GM18858 (cell line): ENCODE measurements around the gene CALN1.
"Not testable (repeated sequence)": the region's sequence is repeated elsewhere in the genome, so short reads cannot be mapped to it uniquely, and the experiment has no call there.

Source experiments
- ATAC-seq: cut with Tn5 transposase; IDR thresholded peaks from one replicate; pipeline ENCODE4 v1.9.1; 2021; ENCODE audit not compliant: unreplicated experiment

CALN1 gene

DNA sequence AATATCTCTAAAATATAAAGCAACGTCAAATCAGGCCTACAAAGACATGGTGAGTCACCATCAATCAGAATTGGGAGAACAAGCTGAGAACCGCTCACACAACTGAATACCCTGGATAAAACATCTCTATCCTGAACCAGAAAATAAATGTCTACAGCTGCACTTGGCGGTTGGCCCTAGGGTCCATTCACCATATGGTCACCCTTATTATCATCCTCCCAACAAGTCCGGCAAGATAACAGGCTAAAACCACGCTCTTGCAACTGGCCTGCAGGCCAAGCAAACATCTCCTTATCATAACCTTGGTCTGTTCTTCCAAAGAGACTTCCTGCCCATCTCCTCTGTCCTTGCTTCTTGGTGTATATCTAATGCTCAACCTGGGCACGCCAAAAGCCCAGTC lies 310.7 kb downstream of the CALN1 start:
- ATAC-seq = no peak

DNA sequence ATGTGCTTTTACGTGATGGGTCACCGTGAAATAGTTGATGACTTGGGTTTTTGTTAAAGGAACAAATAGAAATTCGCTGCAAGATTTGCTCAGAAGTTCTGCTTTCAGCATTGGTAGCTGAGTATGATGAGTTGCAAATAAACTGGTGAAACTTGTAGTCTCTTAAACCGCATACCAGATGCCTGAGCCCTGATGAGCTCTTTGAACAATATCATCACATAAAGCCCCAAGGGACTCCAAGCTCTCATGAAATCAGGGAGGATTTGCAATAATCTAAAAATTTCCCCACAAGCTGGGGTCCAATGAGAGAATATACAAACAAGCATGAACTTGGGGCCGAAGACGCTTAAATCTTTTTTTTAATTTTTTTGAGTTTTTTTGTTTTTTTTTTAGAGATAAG lies 312.4 kb downstream of the CALN1 start:
- no peak for ATAC-seq

DNA sequence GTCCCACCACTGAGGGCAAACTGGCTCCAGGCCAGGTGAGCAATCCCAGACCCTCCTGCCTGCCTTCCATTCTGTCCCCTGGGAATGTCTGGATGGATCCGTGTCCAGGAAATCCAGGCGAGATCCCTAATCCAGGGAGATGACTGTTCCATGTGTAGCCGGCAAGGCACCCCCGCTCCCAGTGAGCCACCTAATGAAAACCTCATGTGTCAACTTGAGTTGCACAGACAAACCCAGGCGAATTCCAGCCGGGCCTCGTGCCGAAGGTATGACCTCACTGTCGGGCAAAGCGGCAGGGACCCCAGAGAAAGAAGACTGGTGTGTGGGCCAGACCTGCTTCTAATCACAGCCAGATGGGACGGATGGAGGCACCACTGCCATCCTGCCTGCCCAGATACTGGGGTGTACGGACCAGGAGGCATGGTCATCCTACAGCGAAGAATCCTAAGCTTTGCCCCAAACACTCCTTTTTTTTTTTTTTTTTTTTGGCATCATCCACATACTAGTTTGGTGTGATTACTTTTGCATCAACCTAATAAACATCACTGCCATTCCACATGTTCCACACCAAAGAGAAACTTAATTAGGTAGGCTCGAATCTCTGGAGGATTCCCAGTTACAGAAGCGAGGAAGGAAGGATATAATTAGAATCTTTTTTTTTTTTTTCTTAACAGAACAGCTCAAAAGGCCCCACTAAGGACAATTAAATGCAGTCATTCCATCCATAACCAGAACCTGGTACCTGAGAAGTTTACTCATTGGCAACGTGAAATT lies 313.1 kb downstream of the CALN1 start:
- ATAC-seq = no peak

DNA sequence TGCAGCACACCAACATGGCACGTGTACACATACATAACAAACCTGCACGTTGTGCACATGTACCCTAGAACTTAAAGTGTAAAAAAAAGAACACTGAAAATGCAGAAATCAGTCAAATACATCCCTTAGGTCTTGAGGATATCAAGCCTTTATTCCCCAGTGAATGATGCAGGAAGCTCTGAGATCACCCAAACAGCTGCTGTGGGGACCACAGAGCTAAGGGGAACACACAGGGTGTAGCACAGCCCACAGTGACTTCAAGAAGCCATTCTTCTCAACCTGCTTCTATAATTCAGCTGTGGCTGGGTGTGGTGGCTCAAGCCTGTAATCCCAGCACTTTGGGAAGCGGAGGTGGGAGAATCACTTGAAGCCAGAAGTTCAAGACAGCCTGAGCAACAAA lies 314.9 kb downstream of the CALN1 start:
- ATAC-seq = no peak

DNA sequence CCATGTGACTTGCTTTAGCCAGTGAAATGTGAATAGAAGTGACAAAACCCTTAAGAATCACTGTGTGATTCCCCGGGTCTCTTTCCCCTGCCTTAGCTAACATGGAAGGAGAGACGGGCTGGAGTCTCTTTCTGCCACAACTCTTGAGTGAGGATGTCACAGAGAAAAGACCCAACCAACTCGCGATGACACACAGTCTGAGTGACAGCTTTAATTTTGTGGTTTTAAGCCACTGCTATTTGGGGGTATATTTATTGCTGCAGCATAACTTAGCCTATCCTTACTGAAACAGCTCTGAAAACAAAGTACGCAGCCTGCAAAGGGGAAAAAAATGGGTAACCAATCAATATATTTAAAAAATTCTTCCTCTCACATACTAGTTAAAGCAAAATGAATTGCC lies 319.4 kb downstream of the CALN1 start:
- no peak for ATAC-seq

DNA sequence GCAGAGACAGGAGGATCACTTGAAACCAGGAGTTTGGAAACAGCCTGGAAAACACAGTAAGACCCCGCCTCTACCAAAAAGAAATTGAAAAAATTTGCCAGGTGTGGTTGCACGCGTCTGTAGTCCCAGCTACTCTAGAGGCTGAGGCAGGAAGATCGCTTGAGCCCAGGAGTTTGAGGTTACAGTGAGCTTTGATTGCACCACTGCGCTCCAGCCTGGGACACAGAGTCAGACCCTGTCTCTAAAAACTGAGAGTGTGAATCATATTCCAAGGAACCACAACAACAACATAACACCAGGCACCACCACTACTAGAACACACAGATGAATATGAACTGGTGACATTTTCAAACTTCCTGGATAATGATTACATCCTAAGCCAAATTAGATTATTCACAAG lies 324.2 kb downstream of the CALN1 start:
- ATAC-seq = no peak

DNA sequence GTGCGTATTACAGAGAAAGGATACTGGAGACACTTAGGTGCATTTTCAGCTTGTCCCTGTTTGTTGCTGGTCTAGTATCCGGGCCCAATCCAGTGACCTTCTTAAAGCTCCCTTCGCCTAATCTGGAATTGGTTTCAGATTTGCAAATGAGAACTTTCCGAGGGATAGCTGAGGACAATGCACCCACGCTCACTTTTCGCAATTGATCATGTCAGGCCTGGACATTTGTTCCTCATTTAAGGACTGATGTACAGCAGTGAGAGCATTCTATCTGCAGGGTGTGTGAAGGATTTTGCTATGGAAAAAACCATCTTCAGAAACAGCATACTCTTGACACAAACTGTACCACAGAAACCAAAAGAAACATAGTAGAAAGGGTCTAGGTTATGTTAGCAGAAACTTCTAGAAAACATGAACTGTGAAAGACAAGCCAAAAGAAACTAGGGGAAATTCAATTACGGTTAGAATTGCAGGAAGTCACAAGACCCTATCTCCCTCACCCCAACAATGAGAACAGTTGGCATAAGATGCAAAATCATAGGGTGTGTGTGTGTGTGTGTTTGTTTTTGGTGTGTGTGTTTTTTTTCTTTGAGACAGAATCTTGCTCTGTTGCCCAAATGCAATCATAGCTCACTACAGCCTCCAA lies 331.1 kb downstream of the CALN1 start:
- ATAC-seq = no peak

DNA sequence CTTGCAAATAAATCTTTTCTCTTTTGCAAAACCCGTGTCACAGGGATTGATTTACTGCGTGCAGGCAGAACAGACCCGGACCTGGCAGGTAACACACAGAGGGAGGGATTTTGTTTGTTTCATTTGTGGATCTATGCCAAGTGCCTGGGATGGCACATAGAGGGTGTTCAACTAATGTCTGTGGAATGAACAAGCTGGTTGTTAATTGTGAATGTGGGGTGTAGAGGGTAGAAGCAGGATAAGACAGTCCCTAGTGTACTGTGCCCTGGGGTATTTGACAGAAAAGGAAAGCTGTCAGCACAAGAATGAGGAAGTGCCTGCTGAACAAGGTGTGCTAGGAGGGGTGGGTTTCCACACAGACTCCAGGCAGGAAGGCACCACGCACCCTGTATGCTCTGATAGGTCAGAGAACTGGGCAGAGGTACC lies 331.8 kb downstream of the CALN1 start:
- no peak for ATAC-seq

DNA sequence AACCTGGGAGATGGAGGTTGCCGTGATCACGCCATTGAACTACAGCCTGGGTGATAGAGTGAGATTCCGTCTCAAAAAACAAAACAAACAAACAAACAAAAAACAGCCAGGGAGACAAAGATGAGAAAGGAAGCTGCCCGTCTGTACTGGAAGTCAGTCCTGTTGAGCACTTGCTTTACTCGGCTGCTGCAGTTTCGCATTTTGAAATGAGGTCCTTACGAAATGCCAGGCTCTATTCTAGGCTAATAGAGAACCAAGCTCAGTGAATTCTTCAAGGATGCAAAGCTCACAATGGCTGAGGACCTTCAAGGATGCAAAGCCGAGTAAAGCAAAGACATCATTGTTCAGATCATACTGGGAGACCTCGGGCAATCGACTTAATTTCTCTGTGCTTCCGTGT lies 333.3 kb downstream of the CALN1 start:
- ATAC-seq = no peak

DNA sequence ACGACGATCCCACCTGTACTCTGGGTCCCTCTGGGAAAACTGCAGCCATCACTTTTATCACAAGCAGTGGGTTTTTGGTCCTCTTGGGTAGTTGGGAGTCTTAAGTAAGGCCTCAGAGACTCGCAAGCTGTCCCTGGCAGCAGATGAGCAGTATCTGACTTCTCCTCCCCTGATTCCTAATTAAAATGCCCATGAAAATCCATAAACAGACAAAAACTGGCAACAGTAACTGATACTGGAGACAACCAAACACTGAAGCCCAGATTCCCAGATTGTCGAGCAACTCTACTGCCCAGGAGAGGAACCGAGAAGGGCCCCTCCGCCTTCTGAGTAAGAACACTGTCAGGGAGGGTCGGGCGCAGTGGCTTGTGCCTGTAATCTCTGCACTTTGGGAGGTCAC lies 333.8 kb downstream of the CALN1 start:
- ATAC-seq = no peak

DNA sequence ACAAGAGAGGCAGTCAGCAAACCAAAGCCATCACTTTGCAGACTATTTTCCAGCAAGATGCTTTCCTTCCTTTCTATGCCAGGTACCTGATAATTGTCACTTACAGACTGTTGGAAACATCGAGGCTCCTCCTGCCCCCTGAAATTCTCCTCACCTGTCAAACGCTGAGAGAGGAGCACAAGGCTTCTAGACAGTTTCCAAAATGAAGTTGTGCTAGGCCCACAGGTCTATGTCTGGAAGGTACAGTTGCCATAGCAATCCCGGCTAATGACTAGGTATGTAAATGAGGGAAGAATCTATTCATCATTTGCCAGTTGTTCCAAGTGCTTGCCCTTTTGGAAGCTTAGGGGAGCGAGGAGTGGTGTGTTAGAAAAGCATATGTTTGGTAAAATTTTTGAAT lies 334.4 kb downstream of the CALN1 start:
- no peak for ATAC-seq

DNA sequence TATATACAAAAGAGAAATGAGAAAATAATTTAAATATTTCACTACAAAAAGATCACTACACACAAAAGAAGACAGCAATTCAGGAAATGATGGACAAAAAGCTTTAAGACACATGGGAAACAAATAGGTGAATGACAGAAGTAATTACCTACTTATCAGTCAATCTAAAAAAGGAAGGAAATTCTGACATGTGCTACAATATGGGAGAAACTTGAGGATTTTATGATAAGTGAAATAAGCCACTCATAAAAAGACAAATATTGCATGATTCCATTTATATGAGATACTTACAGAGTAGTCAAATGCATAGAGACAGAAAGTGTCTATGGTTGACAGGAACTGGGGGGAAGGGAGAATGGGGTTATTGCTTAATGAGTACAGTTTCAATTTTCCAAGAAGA lies 339.2 kb downstream of the CALN1 start:
- no peak for ATAC-seq

DNA sequence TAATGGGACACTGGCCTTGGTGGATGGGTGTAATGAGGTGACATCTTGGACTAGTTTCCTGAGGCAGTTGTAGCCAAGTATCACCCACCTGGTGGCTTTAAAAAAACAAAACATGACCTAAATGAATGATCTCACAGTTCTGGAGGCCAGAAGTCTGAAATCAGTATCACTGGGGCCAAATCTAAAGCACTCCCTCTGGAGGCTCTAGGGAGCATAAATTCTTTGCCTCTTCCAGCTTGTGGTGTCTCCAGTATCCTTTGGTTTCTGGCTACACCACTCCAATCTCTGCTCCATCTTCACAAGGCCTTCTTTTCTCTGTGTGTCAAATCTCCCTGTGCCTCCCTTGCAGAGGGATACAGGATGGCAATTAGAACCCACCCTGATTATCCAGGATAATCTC lies 342.9 kb downstream of the CALN1 start:
- no peak for ATAC-seq

DNA sequence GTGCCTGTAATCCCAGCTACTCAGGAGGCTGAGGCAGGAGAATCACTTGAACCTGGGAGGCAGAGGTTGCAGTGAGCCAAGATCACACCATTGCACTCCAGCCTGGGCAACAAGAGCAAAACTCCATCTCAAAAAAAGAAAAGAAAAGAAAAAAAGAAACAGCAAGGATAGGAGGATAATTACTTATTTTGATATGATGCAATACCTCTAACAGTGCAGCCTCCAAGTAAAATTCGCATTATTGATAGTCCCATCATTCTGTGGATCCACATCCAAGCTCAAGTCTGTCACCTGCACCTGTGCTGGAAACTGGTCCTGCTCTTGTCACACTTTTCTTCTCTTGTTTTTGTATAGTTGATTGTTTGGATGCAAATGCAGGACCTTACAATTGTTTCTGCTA lies 346.4 kb downstream of the CALN1 start:
- ATAC-seq = not testable (repeated sequence)

DNA sequence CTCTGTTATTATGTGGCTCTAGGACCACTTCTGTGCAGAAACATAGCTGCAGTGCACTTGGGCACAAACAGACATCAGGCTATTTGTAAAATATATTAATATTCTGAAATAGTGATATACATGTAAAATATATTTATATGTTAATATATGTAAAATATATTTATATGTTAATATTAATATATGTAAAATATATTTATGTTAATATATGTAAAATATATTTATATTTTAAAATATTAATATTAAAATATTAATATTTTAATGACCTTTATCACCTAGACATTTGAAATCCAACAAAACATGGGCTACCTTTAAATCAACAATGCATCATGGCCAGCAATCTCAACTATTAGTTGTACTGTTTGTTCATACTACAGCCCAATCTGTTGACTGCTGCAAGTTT lies 347.2 kb downstream of the CALN1 start:
- no peak for ATAC-seq

DNA sequence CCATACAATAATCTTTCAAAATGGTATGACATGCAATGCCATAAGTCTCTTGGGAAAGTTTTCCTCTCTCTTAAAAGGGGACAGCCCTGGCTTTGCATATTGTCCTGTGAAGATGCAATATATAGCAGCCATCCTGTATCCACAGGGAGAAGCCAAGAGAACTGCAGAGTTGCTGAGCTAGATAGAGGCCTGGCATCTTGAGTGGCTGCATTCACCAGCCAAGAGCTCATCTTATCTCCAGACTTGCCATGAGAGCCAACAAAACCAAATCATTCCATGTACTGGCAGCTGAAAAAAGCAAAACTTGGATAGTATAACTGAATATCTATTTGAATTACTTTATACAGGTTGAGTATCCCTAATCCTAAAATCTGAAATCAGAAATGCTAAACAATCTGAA lies 348.8 kb downstream of the CALN1 start:
- ATAC-seq = no peak

DNA sequence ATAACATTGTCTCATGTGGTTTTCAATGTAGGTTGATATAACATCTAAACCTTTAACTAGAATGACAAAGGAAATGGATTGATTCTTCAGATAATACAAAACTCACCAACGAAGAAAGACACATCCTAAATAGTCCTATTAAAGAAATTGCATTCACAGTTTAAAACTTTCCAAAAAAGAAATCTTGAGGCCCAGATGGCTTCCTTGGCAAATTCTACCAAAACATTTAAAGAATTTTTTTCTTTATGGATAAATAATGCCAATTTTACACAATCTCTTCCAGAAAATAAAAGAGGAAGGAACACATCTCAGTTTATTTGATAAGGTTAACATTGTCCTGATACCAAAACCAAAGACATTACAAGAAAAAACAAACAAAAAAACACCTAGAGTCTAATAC lies 349.5 kb downstream of the CALN1 start:
- no peak for ATAC-seq

DNA sequence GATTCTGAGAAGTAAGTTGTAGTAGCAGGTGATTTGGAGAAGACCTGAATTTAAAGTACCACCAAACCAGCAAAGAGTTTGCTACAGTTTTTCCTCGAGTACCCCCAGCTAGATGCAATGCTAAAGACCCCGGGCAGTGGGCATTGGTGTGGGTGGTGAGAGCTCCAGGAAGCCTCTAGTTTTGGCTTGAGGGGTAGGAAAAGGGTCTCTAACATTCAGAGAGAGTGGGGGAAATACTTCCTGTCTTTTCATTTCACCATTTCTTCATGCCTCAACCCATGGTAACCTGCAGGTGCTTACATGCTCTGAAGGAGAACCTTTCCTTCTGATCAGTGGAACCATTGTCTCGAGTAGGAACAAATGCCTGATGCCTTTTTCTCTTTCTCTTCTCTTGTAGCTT lies 352.2 kb downstream of the CALN1 start:
- no peak for ATAC-seq

DNA sequence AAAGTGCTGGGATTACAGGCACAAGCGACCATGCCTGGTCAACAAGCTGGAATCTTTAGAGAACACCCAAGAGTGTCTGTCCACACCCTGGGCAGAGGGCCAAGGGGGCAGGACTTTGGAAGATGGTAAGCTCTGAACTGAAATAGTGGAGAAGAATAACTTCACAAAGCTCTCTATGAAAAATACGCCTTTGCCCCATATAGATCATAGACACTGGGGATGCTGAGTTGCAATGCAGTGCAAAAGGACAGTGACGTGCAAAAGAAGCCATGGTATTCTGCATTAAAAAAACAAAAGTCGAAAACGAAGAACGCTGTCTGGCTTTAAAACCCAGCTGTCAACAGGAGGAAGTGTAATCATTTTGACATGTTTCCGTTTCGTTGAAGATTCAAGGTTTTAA lies 353.6 kb downstream of the CALN1 start:
- ATAC-seq = no peak

DNA sequence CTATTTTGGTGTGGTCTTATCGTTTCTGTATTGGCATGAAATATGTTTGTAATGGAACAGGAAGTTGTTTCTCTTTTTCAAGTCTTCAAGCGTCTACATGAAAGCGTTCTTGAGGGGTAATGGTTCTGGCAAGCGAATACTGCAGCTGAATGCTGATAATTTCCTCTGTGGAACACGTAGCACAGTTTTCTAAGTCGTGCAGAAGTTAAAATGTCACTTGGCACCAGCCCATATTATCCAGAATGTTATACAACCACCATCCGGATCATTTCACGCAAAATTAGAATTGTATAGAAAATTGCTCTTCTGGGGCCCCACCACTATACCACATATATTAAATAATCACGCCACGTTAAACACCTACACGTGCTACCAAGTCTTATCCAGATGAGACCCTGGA lies 354.3 kb downstream of the CALN1 start:
- no peak for ATAC-seq

DNA sequence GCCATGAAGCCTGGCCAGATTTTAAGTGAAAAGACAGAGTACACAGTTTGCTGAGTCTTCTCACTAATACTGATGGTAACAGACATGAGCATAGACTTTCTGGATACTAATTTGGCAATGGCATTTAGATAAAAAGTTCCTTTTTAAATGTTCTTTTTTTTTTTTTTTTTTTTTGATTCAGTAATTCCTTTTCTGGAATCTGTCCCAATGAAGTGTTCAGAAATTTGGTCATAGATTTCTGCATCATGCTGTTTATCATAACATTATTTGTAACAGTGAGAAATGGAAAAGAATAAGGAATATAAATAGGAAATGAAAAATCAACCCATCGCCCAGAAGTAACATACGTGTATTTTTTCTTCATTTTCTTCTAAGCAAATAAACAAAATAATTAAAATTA lies 354.9 kb downstream of the CALN1 start:
- no peak for ATAC-seq

DNA sequence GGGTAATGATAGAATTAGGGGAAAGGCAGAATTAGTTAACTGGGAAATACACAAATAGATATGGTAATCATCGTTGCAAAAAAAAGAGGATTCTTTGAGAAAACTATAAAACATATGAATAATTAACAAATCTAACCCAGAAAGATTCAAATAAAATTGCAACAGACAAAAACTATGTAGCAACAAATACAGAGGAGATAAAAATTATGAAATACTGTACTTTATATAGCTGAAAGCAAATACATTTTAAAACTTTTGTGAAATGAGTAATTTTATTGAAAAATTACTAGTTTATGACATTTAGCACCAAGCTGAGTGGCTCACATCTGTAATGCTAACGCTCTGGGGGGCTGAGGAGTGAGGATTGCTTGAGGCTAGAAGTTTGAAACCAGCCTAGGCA lies 356.7 kb downstream of the CALN1 start:
- no peak for ATAC-seq

DNA sequence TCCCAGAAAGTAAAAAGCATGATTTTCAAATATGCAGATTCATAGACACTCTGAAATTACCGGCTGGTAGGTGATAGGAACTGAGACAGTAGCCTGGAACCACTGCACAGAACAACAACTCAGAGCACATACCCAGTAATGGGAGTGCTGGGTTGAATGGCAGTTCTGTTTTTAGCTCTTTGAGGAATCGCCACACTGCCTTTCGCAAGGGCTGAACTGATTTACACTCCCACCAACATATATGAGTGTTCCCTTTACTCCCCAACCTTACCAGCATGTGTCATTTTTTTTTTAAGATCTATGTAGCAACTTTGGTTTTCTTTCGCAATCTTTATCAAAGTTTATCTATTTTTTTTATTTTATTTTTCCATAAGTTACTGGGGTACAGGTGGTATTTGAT lies 358.8 kb downstream of the CALN1 start:
- ATAC-seq = no peak
